ENCODE measurements around the gene TENT4A.

DNA sequence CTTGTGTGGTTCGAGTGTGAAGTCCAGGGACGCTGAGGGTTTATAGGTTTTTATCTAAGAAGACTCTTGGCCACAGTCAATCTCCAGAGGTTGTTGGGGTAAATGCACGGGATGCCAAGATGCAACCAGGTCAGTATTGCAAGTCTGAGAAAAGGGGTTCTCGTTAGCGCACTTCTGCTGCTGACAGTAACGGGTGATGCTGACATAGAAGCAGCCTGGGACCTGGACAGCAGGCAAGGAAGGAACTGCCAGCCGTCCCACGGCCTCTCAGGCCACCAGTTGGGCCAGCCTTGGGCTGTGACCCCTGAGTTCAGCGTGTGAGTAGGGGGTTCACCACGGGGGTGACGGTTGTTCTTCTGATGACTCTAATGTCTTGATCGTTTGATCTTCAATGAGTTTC is 39.0 kb downstream of the TENT4A start:
- TF ChIP-seq CTCF (IDR thresholded peaks at IDR 0.05; ENCODE audit: borderline replicate concordance, extremely low read depth, low read length, poor library complexity, severe bottlenecking) = no peak
- TF ChIP-seq EZH2 (IDR thresholded peaks at IDR 0.05; ENCODE audit: borderline replicate concordance, low read depth, low read length, severe bottlenecking) = no peak

Measured in DND-41 (cell line).